GM12801 (cell line): ENCODE data around the gene ATP1A2.

Experiments used
- TF ChIP-seq, protein P1 (sequence below): IDR thresholded peaks from one replicate; pipeline ENCODE4 v1.5.1; 2011; ENCODE audit warnings: control low read depth; ENCODE audit not compliant: insufficient read length; ENCODE audit errors: extremely low read depth

The ATP1A2 gene

GRCh38 chr1:160074865-160075264, 40.7 kb upstream of the ATP1A2 start:
- TF ChIP-seq, protein P1, sequence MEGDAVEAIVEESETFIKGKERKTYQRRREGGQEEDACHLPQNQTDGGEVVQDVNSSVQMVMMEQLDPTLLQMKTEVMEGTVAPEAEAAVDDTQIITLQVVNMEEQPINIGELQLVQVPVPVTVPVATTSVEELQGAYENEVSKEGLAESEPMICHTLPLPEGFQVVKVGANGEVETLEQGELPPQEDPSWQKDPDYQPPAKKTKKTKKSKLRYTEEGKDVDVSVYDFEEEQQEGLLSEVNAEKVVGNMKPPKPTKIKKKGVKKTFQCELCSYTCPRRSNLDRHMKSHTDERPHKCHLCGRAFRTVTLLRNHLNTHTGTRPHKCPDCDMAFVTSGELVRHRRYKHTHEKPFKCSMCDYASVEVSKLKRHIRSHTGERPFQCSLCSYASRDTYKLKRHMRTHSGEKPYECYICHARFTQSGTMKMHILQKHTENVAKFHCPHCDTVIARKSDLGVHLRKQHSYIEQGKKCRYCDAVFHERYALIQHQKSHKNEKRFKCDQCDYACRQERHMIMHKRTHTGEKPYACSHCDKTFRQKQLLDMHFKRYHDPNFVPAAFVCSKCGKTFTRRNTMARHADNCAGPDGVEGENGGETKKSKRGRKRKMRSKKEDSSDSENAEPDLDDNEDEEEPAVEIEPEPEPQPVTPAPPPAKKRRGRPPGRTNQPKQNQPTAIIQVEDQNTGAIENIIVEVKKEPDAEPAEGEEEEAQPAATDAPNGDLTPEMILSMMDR, result no peak

DNA sequence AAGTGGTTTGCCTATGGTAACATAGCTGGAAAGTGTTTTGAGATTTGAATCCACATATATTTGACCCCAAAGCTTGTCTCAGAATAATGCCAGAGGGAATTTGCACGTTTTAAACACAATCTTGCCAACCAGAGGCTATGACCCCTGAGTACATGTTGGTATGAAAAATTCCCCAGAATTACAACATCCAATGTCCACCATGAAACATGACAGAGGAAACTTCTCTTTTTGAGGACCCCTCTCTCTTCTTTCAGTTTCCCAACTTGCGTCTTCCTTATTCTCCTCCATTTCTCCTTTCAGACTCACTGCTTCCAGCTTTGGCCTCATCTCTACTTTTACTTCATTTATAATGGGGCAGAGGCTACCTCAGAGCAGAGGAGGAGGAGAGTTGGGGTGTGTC, 39.7 kb upstream of the ATP1A2 start:
- TF ChIP-seq, protein P1, result no peak

DNA sequence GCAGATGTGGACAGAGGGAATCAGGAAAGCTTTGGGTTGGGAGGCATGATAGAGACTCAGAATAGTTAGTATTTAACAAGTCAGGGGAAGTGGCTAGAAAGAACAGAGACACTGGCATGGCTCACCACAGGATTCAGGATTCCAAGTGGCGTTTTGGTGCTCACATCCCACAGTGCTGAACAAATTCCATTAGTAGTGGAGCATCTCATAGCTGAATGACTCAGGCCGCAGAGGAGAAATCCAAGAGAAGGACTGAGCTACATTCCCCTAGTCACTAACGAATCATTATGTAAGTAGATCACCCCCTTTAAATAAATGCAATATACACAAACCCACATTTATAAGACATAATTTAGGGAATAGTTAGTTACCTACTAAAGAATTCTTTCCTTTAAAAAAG, 39.3 kb upstream of the ATP1A2 start:
- TF ChIP-seq, protein P1, result no peak

GRCh38 chr1:160077486-160077885, 38.1 kb upstream of the ATP1A2 start:
- TF ChIP-seq, protein P1, result no peak

DNA sequence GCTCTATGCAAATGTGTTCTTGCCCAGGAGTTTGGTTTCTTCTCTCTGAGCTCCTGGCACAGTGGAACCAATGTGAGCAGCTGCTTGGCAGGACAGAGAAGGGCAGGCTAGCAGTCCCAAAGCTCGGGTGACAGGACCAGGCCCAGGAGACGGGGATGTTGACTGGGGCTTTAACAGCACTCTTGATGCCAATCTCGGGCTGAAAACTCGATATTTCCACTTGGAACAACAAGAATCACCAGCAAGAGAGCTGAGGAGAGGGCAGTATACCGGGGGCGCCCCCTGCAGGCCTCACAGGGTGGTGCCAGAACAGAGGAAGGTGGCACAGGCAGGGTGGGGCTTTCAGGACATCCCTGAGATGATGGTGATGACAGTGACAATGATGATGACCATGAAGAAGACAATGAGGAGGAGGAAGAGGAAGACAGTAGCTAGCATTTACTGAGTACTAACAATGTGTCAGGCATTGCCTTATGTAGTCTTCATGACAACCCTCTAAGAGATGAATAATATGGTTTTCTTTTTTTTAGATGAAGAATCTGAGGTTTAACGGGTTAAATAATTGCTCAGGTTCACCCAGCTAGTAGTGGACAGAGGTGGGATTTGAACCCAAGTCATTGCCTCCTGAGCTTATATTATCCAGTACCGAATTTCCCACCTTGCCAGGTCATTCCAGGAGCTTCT, 36.9 kb upstream of the ATP1A2 start:
- TF ChIP-seq, protein P1, result no peak

DNA sequence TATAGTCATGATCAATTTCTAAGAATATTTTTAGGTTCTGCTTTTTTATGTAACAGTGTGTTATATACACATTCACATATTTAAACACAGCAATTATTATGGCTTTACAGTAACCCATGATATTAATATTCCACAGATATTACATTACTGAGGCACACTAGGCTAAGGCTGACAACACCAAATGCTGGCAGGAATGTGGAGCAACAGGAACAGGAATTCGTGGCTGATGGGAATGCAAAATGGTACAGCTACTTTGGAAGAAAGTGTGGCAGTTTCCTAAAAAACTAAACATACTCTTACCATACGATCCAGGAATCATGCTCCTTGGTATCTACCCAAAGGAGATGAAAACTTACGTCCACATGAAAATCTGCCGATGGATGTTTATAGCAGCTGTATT, 36.1 kb upstream of the ATP1A2 start:
- TF ChIP-seq, protein P1, result no peak

- TF ChIP-seq, protein P1, result no peak
Measured at GRCh38 chr1:160080381-160081100, 35.0 kb upstream of the ATP1A2 start.
